SH-SY5Y (cell line): ENCODE results near the gene CMBL.

ENCODE experiments used
- GATA2 ChIP-seq: IDR thresholded peaks from 2 replicates; pipeline ENCODE4 v1.6.1; 2011; ENCODE audit warnings: mild to moderate bottlenecking, low read depth, low read length
- GATA3 ChIP-seq: IDR thresholded peaks from 2 replicates; pipeline ENCODE4 v1.6.1; 2011; ENCODE audit warnings: low read depth, mild to moderate bottlenecking, low read length, moderate library complexity

DNA sequence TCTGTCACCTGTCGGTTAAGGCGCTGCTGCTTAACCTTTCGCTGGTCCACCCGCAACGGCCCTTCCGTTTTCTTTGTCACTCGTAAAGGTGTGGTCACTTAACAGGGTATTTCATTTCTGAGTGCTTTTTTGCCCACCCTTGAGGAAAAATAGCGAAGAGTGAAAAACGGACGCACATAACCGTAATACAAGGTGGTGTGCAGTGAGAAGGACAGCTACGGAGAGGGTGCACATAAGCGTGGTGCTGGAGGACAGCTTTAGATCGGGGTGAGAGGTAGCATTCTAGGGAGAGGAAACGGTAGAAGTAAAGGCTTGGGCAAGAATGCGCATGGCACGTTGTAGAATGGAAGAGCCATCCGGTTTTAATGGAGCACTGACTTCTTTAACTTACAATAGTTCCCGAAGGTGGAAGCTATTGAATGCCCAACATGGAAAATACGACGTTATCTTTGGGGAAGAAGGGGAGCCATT, 56.9 kb downstream of the CMBL start:
- TF ChIP-seq GATA2 = no peak
- TF ChIP-seq GATA3 = no peak
